HG03175 (cell line): ENCODE measurements around the gene HOATZ.

Experiments
- ATAC-seq: cut with Tn5 transposase; IDR thresholded peaks from one replicate; pipeline ENCODE4 v1.9.1; 2021; ENCODE audit warnings: mild to moderate bottlenecking, moderate library complexity; ENCODE audit not compliant: unreplicated experiment

The HOATZ gene

DNA sequence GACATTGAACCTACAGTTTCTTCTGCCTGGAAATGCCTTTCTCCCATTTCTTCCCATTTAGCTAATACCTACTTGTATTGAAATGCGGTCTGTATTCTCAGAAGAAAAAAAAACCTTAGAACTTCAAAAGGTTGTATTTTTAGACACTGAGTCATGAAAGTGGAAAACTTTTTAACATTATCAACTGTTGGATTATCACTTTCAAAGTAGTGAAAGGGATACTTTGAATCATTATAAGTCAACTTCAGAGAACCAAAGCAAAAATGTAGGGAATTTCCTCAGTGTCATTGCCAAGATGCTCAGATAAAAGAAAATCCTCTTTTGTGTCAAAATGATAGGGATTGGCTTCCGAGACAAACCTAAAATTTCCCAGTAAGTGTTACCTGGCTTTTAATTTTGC is 6.6 kb downstream of the HOATZ start:
- ATAC-seq = no peak

DNA sequence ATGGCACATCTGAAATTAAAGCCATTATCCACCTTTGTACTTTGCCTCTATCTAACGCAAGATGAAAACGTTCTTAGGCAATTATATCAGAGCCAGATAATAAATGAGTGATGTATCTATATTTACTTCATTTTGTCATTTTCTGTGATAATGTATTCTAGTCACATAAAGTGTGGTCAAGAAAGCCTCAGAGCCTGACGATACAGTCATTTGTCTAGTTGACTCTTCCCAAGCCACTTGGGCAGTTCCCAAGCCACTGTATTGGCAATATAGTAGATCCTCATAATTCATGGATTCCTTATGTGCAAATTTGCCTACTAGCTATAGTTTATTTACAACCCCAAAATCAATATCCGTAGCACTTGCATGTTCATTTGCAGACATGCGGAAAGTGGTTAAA is 7.8 kb downstream of the HOATZ start:
- no peak for ATAC-seq

DNA sequence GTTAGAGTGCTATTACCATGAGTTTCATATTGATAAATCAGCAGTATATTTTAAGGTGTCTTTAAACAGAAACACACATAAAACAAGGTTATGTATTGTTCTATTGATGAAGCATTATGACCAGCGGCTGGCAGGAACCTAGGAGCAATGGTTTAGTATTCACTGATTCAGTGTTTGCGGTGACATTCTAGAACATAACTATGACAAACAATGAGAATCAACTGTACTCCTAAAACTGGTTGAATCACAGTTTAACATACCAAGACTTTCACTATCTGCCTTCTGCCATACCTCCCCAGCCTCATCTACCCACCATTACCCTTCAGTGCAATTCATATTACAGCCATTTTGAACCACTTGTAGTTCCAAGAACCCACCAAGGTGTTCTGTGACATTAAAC is 8.8 kb downstream of the HOATZ start:
- no peak for ATAC-seq

DNA sequence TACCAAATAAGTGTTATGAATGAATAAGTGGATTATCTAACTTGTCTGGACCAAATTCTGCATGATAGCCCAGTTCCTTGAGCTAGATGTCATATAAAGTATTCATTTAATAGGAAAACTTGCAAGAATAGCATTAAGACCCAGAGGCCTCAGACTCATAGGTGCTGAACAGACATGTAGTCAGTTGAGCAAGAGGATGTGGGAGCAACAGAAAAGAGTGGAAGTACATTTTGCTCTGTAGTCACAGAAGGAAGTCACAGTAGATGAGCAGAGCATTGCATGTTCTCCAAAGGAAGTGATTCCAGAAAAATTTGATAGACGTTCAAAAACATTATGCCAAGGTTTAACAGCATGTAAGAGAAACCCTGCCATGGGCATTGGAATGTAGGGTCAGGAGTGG is 9.5 kb downstream of the HOATZ start:
- no peak for ATAC-seq

DNA sequence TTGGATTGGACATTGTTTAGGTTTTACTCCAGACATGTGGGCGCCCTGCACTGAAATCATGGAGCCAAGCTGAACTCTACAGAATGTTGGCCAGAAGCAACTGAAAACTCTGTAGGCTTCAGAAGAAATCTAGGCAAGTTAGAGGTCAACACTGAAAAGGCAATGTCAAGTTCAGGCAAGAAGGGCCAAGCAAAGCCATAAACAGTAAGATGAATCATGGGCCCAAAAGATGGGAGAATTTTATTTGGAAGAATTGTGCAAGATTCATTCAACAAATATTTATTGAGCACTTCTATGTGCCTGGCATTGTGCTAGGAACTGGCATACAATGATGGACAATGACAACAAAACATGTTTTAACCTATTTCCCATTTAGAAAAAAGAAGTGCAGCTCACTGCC is 10.9 kb downstream of the HOATZ start:
- no peak for ATAC-seq

DNA sequence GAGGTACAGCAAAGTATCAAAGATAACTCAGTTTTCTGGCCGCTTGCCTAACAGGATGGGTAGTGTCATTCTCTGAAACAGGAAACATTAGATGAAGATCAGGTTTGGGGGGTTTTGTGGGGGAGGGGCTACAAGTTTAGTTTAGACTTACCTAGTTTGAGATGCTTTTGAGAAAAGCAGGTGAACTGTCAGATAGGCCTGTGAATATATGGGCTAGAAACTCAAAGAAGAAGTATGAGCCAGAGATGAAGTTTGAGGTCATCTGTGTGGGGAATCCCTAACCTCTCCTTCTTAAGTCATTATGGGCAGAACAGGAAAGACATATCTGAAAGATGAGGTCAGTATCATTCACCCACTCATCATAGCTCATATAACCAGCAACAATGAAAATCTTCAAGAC is 11.9 kb downstream of the HOATZ start:
- no peak for ATAC-seq

DNA sequence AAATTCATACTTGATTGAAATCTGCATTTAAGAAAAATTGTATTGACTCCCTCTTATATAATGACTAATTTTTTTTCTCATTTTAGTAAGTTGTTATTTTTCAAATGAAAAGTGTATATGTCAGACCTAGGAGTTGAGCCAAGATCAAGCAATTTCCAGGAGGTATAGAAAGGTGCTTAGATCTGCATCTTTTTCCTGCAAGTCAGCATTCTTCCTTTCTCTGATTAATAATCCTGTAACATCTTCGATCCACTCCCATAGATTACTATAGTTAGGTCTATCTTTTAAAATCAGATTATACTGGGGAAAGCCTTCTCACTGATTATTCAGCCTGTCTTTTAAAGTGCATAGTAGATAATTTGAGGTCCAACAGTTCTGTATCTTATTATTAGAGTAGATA is 12.7 kb downstream of the HOATZ start:
- ATAC-seq = no peak

DNA sequence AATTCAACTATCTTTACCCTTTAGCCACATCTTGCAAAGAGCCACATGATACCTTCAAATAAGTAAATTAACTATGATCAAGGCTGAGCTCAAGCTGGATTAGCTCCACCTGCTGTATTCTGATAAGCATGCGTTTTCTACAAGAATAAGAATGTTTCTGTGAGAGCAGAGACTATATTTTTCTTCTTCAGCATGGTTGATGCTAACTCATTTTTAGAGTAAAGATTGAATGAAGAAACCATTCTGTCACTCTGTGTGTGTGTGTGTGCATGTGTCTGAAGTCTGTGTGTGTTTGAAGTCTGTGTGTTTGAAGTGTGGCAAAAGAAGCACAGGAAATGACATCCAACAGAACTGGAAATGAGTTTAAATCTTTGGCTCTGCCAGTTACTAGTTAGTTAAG is 14.0 kb downstream of the HOATZ start:
- ATAC-seq = no peak

DNA sequence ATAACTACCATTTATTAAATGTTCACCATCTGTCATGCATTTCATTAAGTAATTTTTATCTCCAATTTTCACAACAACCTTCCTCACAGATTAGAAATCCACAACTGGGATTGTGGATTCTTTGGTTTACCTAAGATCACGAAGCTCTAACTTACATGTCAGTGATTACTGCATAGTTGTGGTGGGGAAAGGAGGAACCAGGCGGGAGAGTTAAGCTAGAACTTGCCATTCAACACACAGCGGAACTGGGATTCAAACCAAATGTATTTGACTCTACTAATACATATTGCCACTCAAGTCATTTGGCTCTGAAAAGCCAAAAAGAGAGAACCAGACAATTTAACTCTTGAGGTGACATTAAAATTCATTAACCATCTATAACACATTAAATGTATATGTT is 15.5 kb downstream of the HOATZ start:
- ATAC-seq = no peak

DNA sequence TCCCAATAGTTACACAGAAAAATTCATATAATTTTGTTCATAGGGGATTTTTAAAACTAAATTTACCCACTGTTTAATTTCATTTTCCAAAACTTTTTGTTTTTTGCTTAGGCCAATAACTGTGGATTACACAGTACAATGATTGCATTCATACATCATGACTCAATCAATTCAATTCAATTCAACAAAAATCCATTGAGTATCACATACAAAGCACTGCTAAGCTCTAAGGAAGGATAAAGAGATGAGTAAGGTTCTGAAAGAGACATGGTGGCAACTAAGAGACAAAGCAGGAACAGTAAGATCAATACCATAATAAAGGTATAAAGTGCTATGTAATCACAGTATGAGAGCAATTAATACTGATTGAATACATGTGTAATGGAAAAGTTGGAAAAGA is 16.6 kb downstream of the HOATZ start:
- no peak for ATAC-seq

DNA sequence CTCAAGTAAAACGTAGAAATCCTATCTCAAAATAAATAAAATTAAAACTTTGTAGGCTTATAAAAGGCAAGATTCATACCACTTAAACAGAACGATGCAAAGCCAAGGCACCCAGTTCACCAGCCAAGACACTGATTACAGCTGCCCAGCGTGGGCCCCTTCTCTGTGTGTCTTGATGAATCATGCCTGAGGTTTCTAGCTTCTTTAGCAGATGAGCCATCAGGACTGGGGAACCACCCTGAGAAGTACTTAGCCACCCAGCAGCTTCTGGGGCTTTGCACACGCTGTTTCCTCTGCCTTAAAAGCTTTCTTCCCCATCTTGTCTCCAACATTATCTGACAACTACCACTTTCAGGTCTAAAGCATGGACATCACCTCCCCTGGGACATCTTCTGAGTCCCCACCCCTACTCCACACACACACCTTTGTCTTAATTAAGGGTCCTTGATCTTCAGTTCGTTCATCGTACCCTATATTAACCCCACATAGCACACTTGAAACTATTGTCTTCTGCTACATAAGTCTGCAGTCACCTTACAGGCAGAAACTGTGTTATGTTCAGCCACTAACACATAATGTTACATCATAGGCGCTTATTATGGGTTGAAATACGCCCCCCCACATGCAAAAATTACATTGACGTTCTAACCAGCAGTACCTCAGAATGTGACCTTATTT is 17.2 kb downstream of the HOATZ start:
- ATAC-seq = no peak

DNA sequence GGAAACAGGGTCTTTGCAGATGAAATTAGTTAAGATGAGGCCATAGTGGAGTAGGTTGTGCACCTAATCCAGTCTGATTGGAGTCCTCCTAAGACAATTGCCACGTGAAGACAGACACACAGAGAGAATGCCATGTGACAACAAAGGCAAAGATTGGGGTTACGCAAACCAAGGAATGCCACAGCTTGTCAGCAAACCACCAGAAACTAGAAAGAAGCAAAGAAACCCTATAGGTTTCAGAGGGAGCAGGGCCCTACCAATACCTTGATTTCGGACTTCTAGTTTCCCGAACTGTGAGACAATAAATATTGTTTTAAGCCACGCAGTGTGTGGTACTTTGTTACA is 17.8 kb downstream of the HOATZ start:
- ATAC-seq = no peak

DNA sequence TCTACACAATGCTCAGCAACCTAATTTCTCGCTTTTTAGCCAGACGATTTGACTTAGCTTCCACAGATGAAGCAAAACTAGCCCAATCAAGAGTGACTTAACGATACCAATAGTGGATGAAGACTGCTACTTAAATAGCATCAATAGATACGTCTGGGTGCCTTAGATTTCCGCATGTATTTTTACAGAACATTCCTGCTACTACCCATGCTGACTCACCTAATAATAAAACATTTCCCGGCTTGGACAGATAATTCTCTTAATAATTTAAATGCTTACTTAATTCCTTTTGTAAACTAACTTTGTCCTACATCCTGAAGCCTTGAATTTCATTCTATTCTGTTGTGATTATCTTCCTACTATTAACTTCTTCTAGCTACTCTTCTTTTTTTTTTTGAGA is 20.7 kb downstream of the HOATZ start:
- no peak for ATAC-seq

DNA sequence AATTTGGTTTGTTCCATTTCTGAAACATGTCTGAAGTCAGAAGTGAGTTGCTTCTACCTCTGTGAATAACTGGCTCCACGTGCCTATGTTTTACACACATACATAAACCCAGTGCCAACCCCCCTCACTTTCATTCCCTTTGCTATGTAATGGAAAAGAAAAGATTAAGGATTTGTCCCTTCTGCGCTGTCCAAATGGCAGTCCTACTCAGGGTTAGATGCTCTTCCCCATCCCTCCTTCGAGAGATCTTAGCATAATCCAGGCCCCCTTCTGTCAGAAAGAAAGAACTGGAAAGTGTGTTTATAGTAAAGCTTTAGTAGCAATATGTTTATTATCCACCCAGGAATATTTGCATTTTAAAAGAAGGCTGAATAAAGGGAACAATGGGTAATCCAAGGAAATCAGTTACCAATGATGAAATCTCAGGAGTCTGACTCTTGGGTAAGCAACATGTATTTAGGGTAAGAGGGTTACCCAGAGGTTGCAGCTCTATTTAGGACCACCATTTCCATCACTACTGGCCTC is 22.8 kb downstream of the HOATZ start:
- no peak for ATAC-seq

DNA sequence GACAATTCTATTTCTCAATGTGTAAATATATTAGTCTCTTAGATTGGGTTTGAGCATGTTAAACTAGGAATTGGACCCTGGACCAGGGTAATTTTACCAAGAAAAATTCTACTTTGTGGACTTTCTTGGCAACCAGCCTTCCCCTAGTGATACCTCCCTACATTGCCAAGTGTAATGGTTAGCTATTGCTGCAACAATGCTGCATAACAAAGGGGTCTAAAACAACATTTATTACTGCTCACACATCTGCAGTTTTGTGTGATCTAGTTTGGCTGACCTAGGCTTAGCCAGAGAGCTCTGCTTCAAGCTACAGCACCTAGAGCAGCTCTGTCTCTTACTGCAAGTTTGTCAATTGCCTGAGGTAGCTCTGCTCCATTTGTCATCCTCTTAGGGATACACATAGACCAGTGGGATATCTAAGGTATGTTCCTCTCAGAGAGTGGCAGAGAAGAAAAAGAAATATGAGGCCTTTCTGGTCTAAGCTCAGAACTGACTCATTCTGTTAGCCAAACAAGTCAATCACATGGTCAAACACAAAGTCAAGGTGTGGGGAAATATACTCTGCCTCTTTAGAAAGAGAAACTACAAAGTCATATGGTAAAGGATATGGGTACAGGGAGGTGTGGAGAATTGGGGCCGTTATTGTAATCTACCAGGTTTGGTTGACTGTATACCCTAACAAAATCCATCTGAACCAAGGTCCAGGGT is 24.0 kb downstream of the HOATZ start:
- no peak for ATAC-seq

DNA sequence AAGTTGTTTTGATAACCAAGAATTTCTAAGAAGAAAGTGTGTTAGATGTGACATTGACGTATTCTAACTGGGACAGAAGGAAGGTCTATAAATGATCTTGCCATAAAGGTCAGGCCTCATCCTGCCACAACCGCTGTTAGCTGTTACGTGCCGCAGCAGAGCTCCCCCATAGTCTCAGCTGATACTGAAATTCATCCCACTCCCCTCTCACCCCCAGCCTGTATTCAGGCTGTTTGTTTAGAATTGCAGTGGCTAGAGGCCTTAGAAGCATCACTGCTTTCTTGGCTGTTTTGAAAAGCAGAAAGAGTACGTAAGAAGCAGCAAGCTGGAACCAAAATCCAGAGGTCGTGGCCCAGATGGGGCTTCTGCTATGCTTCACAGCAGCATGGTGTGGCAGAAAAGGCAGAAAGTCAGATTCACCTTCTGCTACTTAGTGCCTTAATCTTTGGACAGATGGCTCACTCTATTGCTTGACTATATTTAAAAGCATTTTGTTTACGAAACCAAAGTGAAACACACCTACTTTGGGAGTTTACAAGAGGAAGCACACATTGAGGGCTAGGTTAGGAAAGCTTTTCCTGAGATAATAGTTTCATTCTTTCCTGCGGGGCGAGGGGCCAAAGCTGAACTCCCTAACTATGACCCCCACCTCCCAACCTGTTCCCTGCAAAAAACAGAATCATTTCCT is 25.0 kb downstream of the HOATZ start:
- ATAC-seq = no peak

DNA sequence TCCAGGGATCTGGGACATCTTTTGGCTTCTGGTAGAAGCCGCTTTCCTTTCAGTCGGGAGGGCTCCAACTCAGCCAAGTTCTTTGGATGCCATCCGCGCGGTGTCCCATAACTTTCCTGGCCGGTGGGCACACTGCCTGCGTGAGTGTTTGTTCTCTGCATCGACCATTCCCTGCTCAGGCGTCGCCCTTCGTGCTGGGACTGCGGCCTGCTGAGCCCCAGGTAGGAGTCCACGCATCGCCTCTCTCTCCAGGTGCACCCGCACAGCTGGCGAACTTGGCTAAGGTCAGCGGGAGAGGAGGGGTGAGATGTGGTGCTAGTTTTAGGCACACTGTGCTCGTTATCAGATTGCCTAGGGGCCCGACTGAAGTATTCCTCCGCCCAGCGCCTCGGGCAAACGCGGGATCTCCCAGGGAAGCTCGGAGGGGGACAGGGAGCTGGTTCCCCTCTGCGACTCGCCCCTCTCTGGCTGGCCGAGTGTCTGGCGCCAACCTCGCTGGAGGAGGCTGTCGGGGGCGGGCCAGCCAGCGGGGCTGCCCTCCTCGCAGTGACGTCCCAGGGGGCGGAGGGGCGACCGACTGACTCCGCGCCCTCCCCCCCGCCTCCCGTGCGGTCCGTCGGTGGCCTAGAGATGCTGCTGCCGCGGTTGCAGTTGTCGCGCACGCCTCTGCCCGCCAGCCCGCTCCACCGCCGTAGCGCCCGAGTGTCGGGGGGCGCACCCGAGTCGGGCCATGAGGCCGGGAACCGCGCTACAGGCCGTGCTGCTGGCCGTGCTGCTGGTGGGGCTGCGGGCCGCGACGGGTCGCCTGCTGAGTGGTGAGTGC is 25.7 kb downstream of the HOATZ start, which contains the start of gene LAYN:
Gene LAYN (plus strand): TSS at position 607 of the 823 bp plus-strand sequence. CDS start 124 bp downstream, at position 731.
- no peak for ATAC-seq

DNA sequence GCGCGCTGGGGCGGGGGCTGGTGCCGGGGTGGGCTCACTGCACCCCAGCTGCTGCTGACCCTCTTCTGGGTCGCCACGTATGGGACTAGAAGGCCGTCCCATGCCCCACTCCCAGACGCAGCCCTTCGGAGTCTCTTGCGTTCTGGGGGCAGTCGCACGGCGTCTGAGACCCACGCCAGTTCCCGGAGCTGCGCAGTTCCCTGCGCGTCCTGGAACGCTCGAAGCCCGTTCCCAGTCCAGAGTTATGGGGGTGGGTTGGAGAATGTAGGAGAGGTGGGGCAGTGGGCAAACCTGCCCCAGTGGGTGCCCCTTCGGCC is 26.3 kb downstream of the HOATZ start:
- no peak for ATAC-seq

DNA sequence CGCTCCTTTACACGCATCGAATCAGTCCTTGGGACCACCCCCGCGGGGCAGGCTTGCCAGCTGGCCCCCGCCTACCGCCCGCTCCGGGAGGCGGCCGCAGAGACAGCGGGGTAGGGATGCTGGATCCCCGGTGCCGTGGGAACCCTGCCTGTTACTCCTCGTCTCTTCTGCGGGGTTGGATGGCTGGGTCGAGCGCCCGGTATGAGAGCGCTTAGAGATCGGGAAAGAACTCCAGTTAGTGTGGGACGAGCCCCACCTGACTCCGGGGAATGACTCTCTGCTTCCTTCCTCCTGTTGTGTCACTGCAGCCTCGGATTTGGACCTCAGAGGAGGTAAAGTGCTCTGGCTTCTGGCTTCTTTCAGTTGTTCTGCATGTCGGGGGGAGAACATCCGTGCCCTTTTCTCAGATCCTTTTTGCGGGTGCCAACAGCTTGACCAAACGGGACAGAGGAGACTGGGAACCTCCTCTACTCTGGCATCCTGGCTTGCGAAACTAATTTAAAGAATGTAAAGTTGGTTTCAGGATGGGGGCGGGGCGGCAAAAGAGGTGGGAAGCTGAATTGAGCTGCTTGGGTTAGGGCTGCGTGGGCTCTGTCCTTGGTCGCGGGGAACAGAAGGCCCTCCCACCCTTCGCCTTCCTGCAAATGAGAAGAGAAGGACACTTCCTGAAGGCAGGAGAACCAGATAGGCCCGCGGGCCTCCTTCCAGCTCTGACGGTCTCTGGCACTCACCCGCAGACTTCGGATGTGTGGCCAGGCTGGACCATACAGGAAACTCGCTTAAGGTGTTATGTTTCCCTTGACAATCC is 26.9 kb downstream of the HOATZ start:
- no peak for ATAC-seq

DNA sequence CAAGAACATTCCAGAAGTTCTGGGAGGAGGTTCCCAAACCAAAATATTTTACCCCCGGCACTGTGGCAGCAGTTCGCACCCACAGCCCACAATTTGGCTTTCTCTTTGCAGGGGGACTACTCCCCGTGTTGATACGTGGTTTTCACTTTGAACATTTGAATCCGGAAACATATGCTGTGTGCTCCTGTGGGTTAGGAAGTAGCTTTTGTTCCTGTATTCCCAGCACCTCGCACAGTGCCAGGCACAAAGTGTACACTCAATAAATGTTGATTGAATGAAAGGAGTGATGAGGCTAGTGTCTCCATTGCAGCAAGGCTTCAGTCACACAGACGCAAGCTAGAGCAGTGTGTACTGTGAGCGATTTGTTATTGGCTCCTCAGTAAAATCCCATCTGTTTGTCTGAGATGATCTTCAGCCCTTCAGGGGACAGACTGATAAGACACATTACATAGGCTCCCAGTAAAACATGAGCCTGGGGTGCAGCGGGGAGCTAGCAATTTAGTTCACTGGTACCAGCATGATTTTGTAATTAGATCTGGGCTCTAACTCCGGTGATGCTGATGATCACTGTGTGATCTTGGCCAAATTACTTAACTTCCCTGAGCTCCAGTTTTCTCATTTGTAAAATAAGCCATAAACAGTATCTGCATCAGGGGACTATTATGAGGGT is 28.2 kb downstream of the HOATZ start:
- ATAC-seq = no peak
